Stimulated activated CD8-positive, alpha-beta memory T cell treated with anti-CD3 and anti-CD28 coated beads, Interleukin-2, amount 100 ng/mL, for 48 hours (primary cell): Measurements from ENCODE around the gene PTCH2.
"Not testable (repeated sequence)": the region's sequence is repeated elsewhere in the genome, so short reads cannot be mapped to it uniquely, and the experiment has no call there.

ENCODE experiments used
- DNase-seq, 2 donors: peaks; one replicate each; pipeline ENCODE4 v3.0.0-alpha.2; 2020; ENCODE audit warnings: low read depth in 2 of 2

The PTCH2 gene

DNA sequence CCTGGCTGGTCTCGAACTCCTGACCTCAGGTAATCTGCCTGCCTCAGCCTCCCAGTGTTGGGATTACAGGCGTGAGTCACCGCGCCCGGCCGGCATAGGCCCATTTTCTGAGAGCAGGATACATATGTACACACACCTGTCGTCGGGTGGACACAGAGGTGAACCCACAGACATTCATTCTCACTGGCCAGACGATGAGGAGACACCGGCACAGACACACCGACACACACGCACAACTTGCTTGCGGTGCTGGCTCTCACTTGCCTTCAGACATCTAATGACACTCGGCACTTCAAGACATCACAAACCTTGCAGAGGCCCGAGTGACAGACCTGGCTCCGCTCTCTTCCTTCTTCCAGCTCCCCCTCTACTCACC, 579 bp downstream of the PTCH2 start:
- DNase-seq: no peak

DNA sequence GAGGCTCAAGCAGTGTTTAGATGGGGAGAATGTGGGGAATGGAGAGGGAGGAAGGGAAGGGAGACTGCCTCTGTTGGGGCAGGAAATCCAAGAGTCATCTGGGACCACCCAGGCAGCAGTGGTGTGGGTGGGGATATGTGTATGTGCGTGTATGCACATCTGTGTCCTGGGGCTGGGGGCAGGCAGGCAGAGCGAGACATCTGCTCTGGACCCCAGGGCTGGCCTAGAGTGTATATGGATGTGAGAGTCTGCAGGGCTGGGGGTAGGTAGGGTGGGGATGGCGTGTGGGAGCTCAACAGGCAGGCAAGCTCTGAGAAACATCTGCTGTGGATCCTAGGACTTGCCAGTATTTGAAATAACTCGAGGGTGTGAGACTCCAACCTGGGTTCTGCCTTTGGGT, 3.5 kb downstream of the PTCH2 start:
- DNase-seq: no peak

DNA sequence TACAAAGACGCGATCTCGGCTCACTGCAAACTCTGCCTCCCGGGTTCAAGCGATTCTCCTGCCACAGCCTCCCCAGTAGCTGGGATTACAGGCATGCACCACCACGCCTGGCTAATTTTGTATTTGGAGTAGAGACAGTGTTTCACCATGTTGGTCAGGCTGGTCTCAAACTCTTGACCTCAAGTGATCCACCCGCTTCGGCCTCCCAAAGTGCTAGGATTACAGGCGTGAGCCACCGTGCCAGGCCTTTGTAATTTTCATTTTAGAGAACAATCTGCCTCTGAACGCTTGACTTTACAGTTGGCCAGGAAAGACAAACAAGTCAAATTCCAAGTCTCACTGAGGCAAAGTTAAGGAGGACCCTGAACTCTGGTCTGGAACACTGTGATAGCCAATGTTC, 4.8 kb downstream of the PTCH2 start:
- not testable (repeated sequence) for DNase-seq

DNA sequence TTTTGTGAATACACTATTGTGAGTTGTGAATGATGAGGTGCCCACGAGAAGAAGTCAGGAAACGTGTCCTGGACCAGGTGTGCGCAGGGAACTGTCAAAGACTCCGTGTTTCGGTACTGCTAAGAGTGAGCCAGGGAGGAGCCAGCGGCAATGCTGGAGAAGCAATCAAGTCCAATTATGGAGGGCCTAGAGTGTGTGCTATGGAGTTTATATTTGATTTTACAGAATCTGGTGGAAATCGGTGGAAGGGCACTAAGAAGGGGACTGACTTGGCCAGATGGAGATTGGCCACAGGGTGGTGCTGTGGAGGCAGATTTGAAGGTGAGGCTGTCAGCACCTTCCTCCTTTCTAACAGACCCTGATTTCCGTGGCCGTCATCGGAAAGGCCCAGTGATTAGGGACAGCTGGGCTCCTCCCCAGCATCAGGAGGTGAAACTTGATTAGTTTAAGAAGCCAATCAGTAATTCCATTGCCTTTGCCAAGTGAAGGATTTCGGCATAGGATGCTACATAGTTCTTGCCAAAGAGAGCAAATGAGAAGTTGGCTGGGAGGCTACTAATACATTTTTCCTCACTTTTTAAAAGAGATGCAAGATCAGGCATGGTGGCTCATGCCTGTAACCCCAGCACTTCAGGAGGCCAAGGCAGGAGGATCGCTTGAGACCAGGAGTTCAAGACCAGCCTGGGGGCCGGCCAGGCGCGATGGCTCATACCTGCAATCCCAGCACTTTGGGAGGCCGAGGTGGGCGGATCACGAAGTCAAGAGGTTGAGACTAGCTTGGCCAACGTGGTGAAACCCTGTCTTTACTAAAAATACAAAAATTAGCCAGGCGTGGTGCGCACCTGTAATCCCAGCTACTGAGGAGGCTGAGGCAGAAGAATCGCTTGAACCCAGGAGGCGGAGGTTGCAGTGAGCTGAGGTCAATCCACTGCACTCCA, 7.0 kb downstream of the PTCH2 start:
- peak; percentile 77 to 83 for DNase-seq

DNA sequence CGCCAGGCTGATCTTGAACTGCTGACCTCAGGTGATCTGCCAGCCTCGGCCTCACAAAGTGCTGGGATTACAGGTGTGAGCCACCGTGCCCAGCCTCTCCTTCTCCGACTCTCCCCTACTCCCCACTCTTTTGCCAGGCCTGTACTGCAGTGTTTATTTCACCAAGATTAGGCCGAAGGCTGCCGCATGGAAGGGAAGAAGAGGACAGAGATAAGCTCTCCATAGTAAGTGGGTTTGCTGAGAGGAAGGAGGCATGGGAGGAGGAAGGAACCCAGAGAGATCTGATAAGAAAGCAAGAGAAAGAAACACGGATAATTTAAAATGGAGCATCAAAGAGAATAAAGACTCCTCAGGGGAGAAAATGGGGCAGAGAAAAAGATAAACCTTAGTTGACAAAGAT, 8.7 kb downstream of the PTCH2 start:
- no peak for DNase-seq

DNA sequence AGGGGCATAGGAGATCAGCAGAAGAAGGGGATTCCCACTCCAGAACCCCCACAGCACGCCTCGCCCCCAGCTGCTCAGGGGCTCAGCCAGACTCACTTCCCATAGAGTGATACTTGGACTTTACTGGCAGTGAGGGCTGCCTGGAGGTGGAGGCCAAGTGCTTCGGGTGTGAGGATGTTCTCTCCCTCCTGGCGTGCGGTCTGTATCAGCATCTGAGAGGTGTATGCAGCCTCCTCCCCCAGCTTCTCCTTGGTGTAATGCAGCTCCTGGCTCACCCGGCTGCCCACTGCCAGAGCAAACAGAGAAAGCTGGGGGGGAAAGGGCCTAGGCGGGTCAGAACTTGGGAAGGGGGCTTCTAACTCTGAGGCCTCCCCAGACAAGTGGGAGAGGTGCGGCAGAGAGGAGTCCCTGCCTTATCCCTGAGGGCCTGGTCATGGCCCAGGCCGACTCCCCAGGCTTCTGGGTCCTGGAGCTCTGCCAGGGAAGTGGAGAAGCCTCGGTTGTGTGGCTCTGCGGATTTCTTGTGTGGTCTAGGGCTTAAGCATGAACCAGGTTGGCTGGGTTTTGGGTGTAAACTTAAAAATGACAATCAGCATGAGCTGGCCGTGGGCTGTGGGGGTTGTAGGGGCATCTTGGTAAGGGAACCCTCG, 10.9 kb downstream of the PTCH2 start:
- DNase-seq: no peak

DNA sequence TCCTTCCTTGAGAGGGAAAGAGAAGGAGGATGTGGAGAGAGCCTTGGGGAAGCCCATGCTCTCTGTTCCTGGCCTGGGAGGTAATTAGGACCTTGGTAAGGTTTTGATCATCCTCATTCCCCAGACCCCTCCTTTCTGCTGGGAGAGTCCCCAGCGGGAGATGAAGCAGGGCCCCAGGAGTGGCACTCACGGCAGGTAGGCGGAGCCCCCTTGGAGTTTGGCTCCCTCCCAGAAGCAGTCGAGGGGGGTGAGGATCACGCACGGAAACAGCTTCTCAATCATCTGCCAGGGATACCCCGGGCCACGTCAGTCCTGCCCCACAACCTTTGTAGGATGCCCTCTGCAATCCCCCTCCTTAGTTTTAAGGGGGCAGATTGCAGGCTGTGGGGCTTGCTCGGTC, 11.5 kb downstream of the PTCH2 start:
- no peak for DNase-seq

DNA sequence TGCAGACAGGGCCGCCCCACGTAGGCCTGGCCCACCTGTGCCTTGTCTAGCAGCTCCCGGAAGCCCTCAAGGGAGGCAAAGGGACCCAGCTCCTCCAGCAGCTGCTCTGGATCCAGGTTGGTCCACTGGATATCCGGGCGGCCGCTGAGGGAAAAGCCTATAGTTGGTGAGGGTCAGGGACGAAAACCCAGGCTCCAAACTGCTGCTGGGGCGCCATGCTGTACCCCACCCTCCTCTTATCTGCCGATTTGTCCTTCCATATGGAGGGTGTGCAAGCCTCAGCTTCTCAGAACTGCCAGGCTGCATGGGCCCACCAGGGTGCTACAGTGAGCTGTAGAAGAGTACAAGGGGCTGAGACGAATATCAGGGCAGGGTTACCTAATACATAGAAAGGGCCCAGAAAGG, 12.2 kb downstream of the PTCH2 start:
- DNase-seq: no peak

DNA sequence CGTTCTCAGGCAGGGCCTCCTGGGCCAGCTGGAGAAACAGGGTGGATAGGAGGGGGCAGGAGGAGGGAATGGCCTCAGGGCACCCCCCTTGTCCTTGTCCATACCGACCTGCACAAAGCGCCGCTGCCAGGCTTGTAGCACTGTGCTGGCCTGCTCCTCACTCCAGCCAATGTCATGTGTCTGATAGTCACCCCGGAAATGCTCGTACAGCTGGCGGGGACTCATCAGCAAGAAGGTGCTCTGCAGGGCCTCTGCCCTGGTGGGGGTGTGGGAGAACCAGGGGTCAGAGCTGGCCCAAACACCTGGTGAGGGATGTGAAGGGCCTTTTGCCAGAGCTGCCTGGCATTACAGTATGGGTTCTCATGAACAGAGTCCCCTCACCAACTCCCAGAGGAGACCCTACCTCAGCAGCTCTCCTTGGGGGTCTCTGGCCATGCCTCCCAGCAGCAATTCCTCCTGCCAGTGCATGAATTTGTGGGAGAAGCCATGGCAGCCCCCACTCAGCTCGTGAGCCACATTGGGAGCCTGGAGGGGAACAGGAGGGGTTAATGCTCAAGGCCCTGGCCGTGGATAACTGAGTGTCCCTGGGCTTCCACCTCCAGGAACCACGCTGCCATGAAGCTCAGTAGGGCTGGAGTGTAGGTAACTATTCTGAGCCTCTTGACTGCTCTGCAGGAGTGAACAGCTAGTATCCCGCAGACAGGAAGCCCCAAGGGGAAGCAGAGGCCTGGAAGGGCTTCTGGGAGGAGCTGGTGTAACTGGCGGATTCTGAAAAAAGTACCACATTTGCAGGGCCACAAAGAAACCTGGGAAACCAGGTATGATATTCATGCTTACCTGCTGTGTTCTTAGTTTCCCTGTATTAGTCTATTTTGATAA, 13.3 kb downstream of the PTCH2 start:
- no peak for DNase-seq

DNA sequence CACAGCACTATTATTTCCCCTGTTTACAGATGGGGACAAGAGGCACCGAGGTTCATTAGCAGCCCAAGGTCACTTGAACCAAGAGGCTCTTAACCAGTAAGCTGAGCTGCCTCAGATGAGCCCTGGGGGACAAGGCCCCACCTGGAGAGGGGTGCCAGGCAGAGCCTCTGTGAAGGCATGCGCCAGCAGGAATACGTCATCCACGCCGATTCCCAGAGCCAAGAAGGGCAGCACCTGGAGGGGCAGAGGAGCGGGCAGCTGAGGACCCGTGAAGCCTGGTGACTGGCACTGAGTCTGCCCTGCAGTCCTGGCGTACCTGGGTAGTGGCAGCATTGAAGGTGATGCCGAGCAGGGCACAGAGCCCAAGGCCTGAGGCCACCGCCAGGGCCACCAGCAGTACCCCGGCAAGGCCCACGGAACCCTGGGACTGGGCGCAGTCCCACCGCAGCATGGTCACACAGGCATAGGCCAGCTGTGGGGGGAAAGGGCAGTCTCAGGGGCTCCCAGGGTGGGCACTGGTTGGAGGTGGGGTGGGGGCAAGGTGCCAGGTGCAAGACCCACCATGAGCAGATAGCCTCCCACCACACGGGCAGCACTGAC, 14.1 kb downstream of the PTCH2 start:
- DNase-seq: no peak

DNA sequence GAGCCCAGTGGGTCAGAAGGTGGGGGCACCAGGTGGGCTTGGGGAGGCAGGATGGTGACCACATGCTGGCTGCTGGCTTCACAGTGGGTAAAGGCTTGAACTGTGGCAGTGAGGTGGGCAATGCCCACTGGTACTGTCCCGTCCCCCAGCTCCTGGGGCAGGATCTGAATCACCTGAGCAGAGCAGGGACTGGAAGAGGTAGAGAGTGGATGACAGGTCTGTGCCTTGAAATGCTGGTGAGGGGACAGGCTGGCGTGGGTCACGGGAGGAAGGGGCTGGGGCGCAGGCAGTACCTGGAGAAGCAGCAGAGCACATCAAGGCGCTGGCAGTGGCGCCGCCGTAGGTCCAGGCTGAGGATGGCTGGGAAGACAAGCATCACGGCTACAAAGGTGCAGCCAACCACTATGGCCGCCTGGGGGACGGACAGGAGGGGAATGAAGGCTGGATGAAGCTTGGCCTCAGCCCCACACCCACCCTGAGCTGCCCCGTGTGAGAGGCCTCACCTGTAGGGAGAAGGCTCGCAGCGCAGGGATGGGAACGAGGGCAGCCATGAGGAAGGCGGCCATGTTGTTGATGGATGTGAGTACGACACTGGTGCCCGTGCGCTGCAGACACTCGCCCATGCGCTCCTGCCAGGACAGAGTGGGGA, 14.9 kb downstream of the PTCH2 start:
- no peak for DNase-seq

DNA sequence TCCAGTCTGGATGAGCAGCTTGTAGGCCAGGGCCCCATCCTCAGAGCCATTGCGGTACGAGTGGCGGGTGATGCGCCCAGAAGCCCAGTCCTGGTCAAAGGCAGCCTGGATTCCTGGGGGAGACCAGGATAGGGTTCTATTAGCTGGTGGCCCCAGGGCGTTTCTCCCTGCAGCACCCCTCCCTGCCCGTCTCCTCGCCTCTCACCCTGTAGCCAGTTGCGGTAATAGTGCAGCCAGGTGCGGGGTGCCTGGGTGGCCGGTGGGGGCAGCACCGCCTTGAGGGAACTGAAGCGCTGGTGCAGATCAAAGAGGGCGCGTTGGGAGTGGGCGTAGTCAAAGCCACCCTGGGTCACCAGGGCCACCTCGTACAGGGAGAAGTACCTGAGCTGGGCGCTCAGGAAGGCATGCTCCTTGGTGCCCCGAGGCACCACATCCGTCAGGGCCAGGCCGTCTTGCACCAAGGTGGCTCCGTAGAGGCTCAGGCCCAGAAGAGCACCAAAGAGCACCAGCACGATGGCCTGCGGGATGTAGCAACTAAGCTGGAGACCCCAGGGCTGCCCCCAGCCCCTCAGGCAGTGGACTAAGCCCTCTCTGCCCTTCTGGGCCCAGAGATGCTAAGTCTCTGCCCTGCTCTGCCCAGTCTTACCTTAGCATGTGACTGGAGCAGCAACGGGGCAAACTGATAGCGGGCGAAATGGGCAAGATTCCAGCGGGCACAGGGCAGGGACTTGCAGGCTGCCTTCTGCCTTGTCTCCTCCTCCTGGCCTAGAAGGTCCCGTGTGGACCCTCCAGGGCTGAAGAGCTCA, 15.7 kb downstream of the PTCH2 start:
- DNase-seq: no peak

DNA sequence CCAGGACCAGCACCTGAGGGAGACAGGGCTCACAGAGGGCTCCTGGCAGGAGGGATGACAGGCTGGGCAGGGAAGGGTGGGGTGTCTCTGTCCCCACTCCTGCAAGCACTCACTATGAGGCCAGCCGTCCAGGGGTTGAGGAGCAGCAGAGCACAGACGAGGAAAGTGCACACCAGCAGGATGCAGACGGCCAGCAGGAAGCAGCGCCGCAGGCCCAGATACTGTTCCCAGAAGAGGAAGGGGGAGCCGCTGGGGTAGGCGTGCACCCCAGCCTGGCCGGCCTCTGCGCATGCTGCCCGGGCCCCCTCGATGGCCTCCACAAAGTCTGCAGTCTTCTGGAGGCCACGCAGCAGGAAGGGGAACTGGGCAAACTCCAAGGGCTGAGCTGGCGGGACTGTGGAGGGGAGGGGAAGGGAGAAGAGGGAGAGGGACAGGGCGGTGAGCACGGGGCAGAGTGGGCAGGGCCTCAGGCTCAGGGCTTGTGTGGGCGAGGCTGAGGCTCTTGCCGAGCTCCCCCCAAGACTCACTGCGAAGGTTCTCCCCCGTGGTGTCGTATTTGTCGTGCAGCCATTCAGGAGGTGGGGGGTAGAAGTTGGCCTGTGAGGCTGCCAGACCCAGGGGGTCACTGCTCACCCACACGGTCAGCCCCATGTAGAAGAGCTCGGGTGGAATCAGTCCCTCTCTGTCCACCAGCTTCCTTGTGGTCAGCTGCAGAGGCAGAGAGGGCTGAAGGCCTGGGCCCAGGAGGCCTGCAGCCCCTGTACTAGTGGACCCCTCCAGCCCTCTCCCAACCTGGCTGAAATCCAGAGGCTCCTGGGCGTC, 16.5 kb downstream of the PTCH2 start:
- no peak for DNase-seq

DNA sequence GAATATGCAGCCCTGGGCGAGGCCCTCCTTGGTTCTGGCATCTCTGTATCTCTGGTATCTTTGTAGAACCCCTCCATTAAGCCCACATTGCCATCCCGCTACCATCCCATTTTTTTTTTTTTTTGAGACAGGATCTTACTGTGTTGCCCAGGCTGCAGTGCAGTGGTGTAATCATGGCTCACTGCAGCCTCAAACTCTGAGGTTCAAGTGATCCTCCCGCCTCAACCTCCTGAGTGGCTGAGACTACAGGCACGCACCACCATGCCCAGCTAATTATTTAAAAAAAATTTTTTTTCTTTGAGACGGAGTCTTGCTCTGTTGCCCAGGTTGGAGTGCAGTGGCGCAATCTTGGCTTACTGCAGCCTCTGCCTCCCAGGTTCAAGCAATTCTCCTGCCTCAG, 18.7 kb downstream of the PTCH2 start:
- DNase-seq: not testable (repeated sequence)

DNA sequence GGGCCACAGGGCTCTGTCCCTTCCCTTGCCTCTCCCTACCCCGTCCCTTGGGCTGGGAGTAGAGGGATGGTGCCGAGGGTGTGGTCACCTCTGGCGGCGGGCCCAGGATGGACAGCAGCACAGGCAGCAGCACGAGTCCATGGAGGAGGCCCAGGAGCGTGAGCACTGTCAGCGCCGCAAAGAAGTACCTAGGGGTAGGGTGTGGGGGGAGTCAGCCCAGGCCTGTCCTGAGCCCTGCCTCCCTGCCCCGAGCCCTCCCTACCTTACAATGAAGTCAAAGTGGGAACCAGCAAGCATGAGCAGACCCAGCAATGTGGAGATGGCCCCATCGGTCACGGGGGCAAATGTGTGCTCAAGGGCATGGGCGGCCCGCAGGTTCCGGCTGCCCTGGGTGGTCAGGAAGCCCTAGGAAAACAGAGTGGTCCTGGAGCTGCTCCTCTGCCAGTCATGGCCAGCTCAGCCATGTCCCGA, 20.0 kb downstream of the PTCH2 start:
- no peak for DNase-seq

DNA sequence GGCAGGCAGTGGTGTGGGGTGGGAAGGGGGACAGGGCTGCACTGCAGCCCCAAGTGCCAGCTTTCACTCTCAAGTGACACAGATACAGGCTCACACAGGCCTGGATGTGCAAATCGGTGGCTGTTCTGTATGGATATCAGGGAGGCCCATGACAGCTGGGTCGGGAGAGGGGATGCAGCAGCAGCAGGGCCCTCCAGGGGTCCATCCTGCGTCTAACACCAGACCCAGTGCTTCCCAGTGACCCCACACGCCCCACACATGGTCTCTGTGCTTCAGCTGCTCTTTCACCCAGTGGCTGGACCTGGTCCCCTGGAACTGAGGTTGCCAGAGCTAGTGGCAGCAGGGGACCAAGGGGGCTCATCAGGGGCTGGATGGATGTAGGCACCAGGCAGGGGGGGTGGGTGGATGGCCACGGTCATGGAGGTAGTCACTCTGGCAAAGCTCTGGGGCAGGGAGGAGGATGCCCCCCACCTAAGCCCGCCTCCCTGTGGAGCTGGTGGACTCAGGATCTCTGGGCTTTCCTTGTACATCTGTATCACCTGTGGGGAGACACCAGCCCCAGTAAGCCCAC, 20.8 kb downstream of the PTCH2 start:
- no peak for DNase-seq

DNA sequence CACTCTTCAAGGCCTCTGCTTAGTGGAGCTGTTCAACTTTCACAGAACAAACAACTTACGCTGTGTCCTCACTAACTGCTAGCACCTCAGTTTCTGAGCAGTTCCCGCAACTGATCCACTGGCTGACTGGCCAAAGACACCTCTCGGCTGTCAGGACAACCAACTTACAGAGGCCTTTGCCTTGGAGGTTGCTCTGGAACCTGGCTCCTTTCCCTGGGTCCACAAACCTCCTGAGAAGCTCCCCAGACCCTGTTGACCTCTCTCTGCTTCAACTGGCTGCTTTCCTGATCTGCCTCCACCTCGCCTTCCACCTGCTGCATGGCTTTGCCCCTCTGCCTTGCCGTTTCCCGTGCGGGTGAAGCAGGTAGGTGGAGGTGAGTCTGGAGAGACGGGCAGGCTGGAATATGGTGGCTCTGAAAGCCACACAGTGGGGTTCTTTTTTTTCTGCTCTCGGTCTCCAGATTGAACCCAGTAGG, 21.8 kb downstream of the PTCH2 start:
- no peak for DNase-seq

DNA sequence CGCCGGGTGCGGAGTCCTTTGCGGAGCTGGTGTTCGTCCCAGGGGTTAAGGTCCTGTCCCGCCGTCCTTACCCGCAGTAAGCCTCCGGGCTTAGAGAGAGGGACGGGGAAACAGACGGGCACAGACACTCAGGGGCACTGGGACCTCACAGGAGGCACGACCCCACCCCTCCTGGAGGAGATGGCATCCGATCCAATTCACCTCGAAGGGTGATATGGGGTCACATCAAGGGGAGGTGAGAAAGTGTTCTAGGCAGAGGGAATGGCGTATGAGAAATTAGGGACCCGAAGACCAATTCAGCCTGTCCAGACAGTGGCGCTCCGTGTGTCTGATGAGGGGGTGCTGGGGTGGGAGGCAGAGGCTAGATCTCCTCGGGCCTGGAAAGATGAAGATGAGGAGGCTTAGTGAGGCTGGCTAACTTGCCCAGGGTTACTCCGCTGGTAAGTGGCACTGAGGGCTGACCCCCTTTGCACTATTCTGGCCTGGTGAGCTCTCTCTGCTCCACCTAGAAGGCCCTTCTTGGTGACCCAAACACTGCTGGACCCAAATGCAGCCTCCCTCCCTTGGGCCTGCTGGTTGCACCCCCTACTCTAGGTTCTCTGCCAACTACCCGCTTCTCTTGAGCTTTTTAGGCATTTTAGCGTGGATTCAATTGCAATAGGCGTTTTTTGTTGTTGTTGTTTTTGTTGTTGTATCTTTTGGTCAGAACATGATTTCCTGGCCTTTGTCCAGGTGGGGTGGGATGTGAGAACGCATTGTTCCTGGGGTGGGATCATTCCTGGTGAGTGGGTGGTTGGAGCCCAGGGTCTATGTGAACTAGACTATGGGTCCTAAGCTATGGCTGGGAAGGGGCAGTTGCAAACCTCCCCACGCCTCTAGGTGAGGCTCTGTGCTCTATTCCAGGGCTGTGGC, 22.5 kb downstream of the PTCH2 start:
- no peak for DNase-seq
